ENCODE data around the gene DHX30. TPM values are rescaled to one million over a fixed set of nuclear protein-coding genes. Genes with fewer than 3 reads are reported as not detected.
A peak's percentile ranks its signal among the peaks of the same experiment; 100 is the strongest.

The DHX30 gene
- total RNA-seq, 1 donor from 2014 or later, result 50.0 TPM

DNA sequence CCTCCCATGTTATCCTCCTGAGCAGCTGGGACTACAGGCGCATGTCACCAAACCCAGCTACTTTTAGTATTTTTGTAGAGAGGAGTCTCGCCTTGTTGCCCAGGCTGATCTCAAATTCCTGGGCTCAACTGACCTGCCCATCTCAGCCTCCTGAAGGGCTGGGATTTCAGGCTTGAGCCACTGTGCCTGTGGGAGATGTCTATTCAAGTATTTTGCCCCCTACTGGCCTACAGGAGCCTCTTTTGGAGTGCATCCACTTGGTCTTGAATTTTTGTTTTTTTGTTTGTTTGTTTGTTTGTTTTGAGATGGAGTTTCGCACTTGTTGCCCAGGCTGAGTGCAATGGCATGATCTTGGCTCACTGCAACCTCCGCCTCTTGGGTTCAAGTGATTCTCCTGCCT, 3.2 kb upstream of the DHX30 start:
- peak overlapping the region; percentile 53 for H3K27ac Mint-ChIP-seq (ENCODE audit: unreplicated experiment)
- no peak overlapping the region for H3K9ac ChIP-seq (ENCODE audit: low read length)
- H2AFZ ChIP-seq (ENCODE audit: low read depth, low read length), result no peak overlapping the region
- H3K79me2 ChIP-seq (ENCODE audit: insufficient read depth, low read length), result peaks cover 15% of the 10 kb centered on the region
- H3K36me3 ChIP-seq (ENCODE audit: insufficient read depth, low read length), result no peaks in the 10 kb centered on the region
- H3K4me2 ChIP-seq (ENCODE audit: low read length), result no peak overlapping the region
- no peak for FAIRE-seq
- H4K20me1 ChIP-seq (ENCODE audit: insufficient read depth, low read length), result no peaks in the 10 kb centered on the region
- no peaks in the 10 kb centered on the region for H3K9me3 Mint-ChIP-seq (ENCODE audit: unreplicated experiment)
- DNase-seq (ENCODE audit: low read depth), result no peak
- TF ChIP-seq, protein P1, sequence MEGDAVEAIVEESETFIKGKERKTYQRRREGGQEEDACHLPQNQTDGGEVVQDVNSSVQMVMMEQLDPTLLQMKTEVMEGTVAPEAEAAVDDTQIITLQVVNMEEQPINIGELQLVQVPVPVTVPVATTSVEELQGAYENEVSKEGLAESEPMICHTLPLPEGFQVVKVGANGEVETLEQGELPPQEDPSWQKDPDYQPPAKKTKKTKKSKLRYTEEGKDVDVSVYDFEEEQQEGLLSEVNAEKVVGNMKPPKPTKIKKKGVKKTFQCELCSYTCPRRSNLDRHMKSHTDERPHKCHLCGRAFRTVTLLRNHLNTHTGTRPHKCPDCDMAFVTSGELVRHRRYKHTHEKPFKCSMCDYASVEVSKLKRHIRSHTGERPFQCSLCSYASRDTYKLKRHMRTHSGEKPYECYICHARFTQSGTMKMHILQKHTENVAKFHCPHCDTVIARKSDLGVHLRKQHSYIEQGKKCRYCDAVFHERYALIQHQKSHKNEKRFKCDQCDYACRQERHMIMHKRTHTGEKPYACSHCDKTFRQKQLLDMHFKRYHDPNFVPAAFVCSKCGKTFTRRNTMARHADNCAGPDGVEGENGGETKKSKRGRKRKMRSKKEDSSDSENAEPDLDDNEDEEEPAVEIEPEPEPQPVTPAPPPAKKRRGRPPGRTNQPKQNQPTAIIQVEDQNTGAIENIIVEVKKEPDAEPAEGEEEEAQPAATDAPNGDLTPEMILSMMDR (IDR thresholded peaks at IDR 0.05; ENCODE audit: insufficient read depth, low read depth, low read length), result peak; percentile 7
- TF ChIP-seq EZH2 (IDR thresholded peaks at IDR 0.05; ENCODE audit: insufficient read depth, low read length), result no peak
- no peak overlapping the region for H3K4me3 ChIP-seq (ENCODE audit: insufficient read depth, low read depth, low read length)
- H3K27me3 ChIP-seq (ENCODE audit: insufficient read depth, low read length), result no peaks in the 10 kb centered on the region
- no peak overlapping the region for H3K27ac ChIP-seq (ENCODE audit: low read depth, low read length)
- no peaks in the 10 kb centered on the region for H3K9me3 ChIP-seq (ENCODE audit: insufficient read depth, low read depth, low read length)
- H3K4me3 Mint-ChIP-seq (ENCODE audit: unreplicated experiment), result no peak overlapping the region
- no peaks in the 10 kb centered on the region for H3K27me3 Mint-ChIP-seq (ENCODE audit: low read depth, unreplicated experiment)
- H3K4me1 Mint-ChIP-seq (ENCODE audit: low read depth, unreplicated experiment), result peaks cover 14% of the 10 kb centered on the region
- H3K4me1 ChIP-seq (ENCODE audit: insufficient read depth, low read length), result peaks cover 16% of the 10 kb centered on the region
- no peaks in the 10 kb centered on the region for H3K36me3 Mint-ChIP-seq (ENCODE audit: low read depth, unreplicated experiment)

DNA sequence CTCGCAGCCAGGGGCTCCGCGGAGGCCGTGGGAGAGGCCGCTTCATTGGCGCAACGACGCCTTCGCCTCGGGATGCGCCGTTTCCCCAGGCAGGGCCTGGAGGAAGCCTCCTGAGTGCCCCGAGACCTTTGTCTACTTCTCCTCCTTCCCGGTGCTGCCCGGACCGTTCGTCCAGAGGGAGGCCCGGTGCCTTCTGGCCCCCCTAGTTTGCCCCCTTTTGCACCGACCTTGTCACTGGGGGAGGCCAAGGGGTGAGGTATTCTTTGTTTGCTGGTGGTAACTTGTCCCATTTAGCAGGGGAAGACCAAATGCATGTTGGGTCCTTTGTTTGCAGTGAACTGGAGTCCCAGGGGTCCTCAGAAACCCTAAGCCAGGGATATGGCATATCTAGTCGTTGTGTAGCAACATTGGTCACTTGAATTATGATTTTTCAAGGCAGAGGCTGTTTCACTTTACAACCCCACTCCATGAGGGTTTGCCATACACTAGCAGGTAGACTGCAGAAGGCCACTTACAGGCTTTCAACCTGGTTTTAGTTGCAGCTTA, 615 bp downstream of the DHX30 start:
- TF ChIP-seq, protein P1 (IDR thresholded peaks at IDR 0.05; ENCODE audit: insufficient read depth, low read depth, low read length), result no peak
- TF ChIP-seq EZH2 (IDR thresholded peaks at IDR 0.05; ENCODE audit: insufficient read depth, low read length), result no peak
- FAIRE-seq (no peak), DNase-seq (ENCODE audit: low read depth) (no peak)
- Mint-ChIP-seq H3K4me3 (ENCODE audit: unreplicated experiment) (peak overlapping the region; percentile 97), H3K9me3 (ENCODE audit: unreplicated experiment) (no peaks in the 10 kb centered on the region), H3K36me3 (ENCODE audit: low read depth, unreplicated experiment) (peaks cover 2% of the 10 kb centered on the region), H3K27me3 (ENCODE audit: low read depth, unreplicated experiment) (no peaks in the 10 kb centered on the region), H3K27ac (ENCODE audit: unreplicated experiment) (peak overlapping the region; percentile 91), H3K4me1 (ENCODE audit: low read depth, unreplicated experiment) (peaks cover 14% of the 10 kb centered on the region)
- peaks cover 21% of the 10 kb centered on the region for H3K79me2 ChIP-seq (ENCODE audit: insufficient read depth, low read length)
- H3K36me3 ChIP-seq (ENCODE audit: insufficient read depth, low read length), result no peaks in the 10 kb centered on the region
- peak overlapping the region; percentile 88 for H3K4me3 ChIP-seq (ENCODE audit: insufficient read depth, low read depth, low read length)
- H3K27ac ChIP-seq (ENCODE audit: low read depth, low read length), result peak overlapping the region; percentile 96
- H3K9ac ChIP-seq (ENCODE audit: low read length), result peak overlapping the region; percentile 94
- H3K9me3 ChIP-seq (ENCODE audit: insufficient read depth, low read depth, low read length), result no peaks in the 10 kb centered on the region
- H3K4me2 ChIP-seq (ENCODE audit: low read length), result peak overlapping the region; percentile 95
- no peaks in the 10 kb centered on the region for H4K20me1 ChIP-seq (ENCODE audit: insufficient read depth, low read length)
- H2AFZ ChIP-seq (ENCODE audit: low read depth, low read length), result peak overlapping the region; percentile 91
- peaks cover 16% of the 10 kb centered on the region for H3K4me1 ChIP-seq (ENCODE audit: insufficient read depth, low read length)
- no peaks in the 10 kb centered on the region for H3K27me3 ChIP-seq (ENCODE audit: insufficient read depth, low read length)

DNA sequence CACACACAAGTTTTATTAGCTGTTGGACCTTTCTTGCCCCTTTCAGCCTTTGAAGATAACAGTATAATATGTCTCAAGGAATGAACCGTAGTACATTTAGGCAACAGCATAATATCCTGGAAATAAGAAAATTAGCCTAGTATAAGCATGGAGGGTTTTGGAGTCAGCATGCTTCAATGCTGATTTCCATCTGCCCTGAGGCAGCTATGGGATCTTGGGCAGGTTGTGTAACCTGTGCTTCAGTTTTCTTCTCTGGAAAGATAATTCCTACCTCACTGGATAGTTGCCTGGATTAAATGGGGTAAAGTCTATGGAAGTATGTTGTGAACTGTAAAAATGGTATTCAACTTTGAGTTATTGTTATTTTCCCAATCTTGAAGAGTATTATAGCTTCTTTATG, 1.6 kb downstream of the DHX30 start:
- Histone ChIP-seq H3K27ac (ENCODE audit: low read depth, low read length) (no peak overlapping the region), H2AFZ (ENCODE audit: low read depth, low read length) (no peak overlapping the region), H3K27me3 (ENCODE audit: insufficient read depth, low read length) (no peaks in the 10 kb centered on the region), H3K36me3 (ENCODE audit: insufficient read depth, low read length) (no peaks in the 10 kb centered on the region), H3K4me2 (ENCODE audit: low read length) (peak overlapping the region; percentile 95), H3K4me3 (ENCODE audit: insufficient read depth, low read depth, low read length) (no peak overlapping the region), H3K79me2 (ENCODE audit: insufficient read depth, low read length) (peaks cover 21% of the 10 kb centered on the region), H4K20me1 (ENCODE audit: insufficient read depth, low read length) (no peaks in the 10 kb centered on the region), H3K4me1 (ENCODE audit: insufficient read depth, low read length) (peaks cover 16% of the 10 kb centered on the region), H3K9me3 (ENCODE audit: insufficient read depth, low read depth, low read length) (no peaks in the 10 kb centered on the region), H3K9ac (ENCODE audit: low read length) (no peak overlapping the region)
- peaks cover 2% of the 10 kb centered on the region for H3K36me3 Mint-ChIP-seq (ENCODE audit: low read depth, unreplicated experiment)
- TF ChIP-seq EZH2 (IDR thresholded peaks at IDR 0.05; ENCODE audit: insufficient read depth, low read length), result no peak
- TF ChIP-seq, protein P1 (IDR thresholded peaks at IDR 0.05; ENCODE audit: insufficient read depth, low read depth, low read length), result no peak
- H3K27me3 Mint-ChIP-seq (ENCODE audit: low read depth, unreplicated experiment), result no peaks in the 10 kb centered on the region
- FAIRE-seq (no peak), DNase-seq (ENCODE audit: low read depth) (no peak)
- H3K27ac Mint-ChIP-seq (ENCODE audit: unreplicated experiment), result no peak overlapping the region
- H3K4me3 Mint-ChIP-seq (ENCODE audit: unreplicated experiment), result peak overlapping the region; percentile 97
- H3K4me1 Mint-ChIP-seq (ENCODE audit: low read depth, unreplicated experiment), result peaks cover 14% of the 10 kb centered on the region
- H3K9me3 Mint-ChIP-seq (ENCODE audit: unreplicated experiment), result no peaks in the 10 kb centered on the region

Measured in astrocyte (in vitro differentiated cells and primary cell).